ENCODE measurements around the gene PCBP3. TPM values are rescaled to one million over a fixed set of nuclear protein-coding genes. Genes with fewer than 3 reads are reported as not detected.

PCBP3 gene
- polyA plus RNA-seq, 1 donor (not counting 4 experiments of a cell fraction or from before 2014, with no cell fraction given): 0.25 TPM

GRCh38 chr21:45957551-45957950 is 314.0 kb downstream of the PCBP3 start:
- Histone ChIP-seq H3K27me3 (ENCODE audit: control insufficient read depth, extremely low read depth, insufficient read depth, low read length) (peaks cover 7% of the 10 kb centered on the region), H3K79me2 (ENCODE audit: control insufficient read depth, insufficient read depth, low read length) (no peaks in the 10 kb centered on the region), H3K36me3 (ENCODE audit: control insufficient read depth in 2 of 2, extremely low read depth in 1 of 2, insufficient read depth in 2 of 2, low read length in 2 of 2) (no peaks in the 10 kb centered on the region), H4K20me1 (ENCODE audit: control insufficient read depth, extremely low read depth, insufficient read depth, low read length) (no peaks in the 10 kb centered on the region), H3K4me2 (ENCODE audit: control insufficient read depth, extremely low read depth, insufficient read depth, low read depth, low read length) (no peak overlapping the region), H3K4me3 (ENCODE audit: control insufficient read depth in 2 of 3, extremely low read depth in 1 of 3, insufficient read depth in 2 of 3, low read depth in 1 of 3, low read length in 3 of 3) (no peak overlapping the region), H3K9me3 (ENCODE audit: control insufficient read depth, low read depth, low read length) (no peaks in the 10 kb centered on the region), H3K9me1 (ENCODE audit: control insufficient read depth, extremely low read depth, insufficient read depth, low read length) (no peaks in the 10 kb centered on the region), H3K27ac (ENCODE audit: control insufficient read depth, insufficient read depth, low read length) (no peak overlapping the region), H3K9ac (ENCODE audit: control insufficient read depth, extremely low read depth, insufficient read depth, low read length) (no peak overlapping the region), H2AFZ (ENCODE audit: control insufficient read depth, low read length) (no peak overlapping the region), H3K4me1 (ENCODE audit: control insufficient read depth, extremely low read depth, insufficient read depth, low read length) (peaks cover 8% of the 10 kb centered on the region)
- TF ChIP-seq CTCF (optimal IDR thresholded peaks at IDR 0.05 in 1 of 3, IDR thresholded peaks at IDR 0.05 in 1 of 3, conservative IDR thresholded peaks at IDR 0.05 in 1 of 3; ENCODE audit: extremely low read depth in 1 of 3, insufficient read depth in 2 of 3, low read length in 3 of 3) (no peak), EZH2 (IDR thresholded peaks at IDR 0.05; ENCODE audit: low read length) (no peak)
- no peak for FAIRE-seq
- dilution Hi-C loops (cut with MboI; ENCODE audit: extremely low pct_ligation_motif_present, low sequenced_read_pairs): no loop called here
- DNase-seq (ENCODE audit: low read depth, low spot score): no peak

- Histone ChIP-seq H3K36me3 (ENCODE audit: control insufficient read depth in 2 of 2, extremely low read depth in 1 of 2, insufficient read depth in 2 of 2, low read length in 2 of 2) (no peaks in the 10 kb centered on the region), H3K4me2 (ENCODE audit: control insufficient read depth, extremely low read depth, insufficient read depth, low read depth, low read length) (no peak overlapping the region), H3K4me3 (ENCODE audit: control insufficient read depth in 2 of 3, extremely low read depth in 1 of 3, insufficient read depth in 2 of 3, low read depth in 1 of 3, low read length in 3 of 3) (no peak overlapping the region), H3K9me3 (ENCODE audit: control insufficient read depth, low read depth, low read length) (no peaks in the 10 kb centered on the region), H3K27ac (ENCODE audit: control insufficient read depth, insufficient read depth, low read length) (no peak overlapping the region), H2AFZ (ENCODE audit: control insufficient read depth, low read length) (no peak overlapping the region), H3K27me3 (ENCODE audit: control insufficient read depth, extremely low read depth, insufficient read depth, low read length) (peaks cover 7% of the 10 kb centered on the region), H4K20me1 (ENCODE audit: control insufficient read depth, extremely low read depth, insufficient read depth, low read length) (no peaks in the 10 kb centered on the region), H3K79me2 (ENCODE audit: control insufficient read depth, insufficient read depth, low read length) (no peaks in the 10 kb centered on the region), H3K9me1 (ENCODE audit: control insufficient read depth, extremely low read depth, insufficient read depth, low read length) (no peaks in the 10 kb centered on the region), H3K4me1 (ENCODE audit: control insufficient read depth, extremely low read depth, insufficient read depth, low read length) (peaks cover 8% of the 10 kb centered on the region), H3K9ac (ENCODE audit: control insufficient read depth, extremely low read depth, insufficient read depth, low read length) (no peak overlapping the region)
- FAIRE-seq: no peak
- no peak for DNase-seq (ENCODE audit: low read depth, low spot score)
- no peak for TF ChIP-seq EZH2 (IDR thresholded peaks at IDR 0.05; ENCODE audit: low read length)
- no peak for TF ChIP-seq CTCF (optimal IDR thresholded peaks at IDR 0.05 in 1 of 3, IDR thresholded peaks at IDR 0.05 in 1 of 3, conservative IDR thresholded peaks at IDR 0.05 in 1 of 3; ENCODE audit: extremely low read depth in 1 of 3, insufficient read depth in 2 of 3, low read length in 3 of 3)
- dilution Hi-C loops (cut with MboI; ENCODE audit: extremely low pct_ligation_motif_present, low sequenced_read_pairs): no loop called here
These were observed 314.6 kb downstream of the PCBP3 start for GRCh38 chr21:45957981-45958600.
